K562 (cell line): ENCODE measurements around the gene FBXO27. TPM values are rescaled to one million over a fixed set of nuclear protein-coding genes. Genes with fewer than 3 reads are reported as not detected.

Source experiments
- ADNP ChIP-seq: fragments of 200-800 bp; sonication (Bioruptor generic); IDR thresholded peaks from 2 replicates; pipeline ENCODE4 v1.6.1; 2016; ENCODE audit warnings: missing genetic modification characterization, missing compliant biosample characterization
- CUX1 ChIP-seq: fragments of 200-800 bp; sonication (Bioruptor generic); IDR thresholded peaks from 2 replicates; pipeline ENCODE4 v1.6.1; 2016; ENCODE audit warnings: missing genetic modification characterization, missing compliant biosample characterization
- ELF4 ChIP-seq: fragments of 450-650 bp; formaldehyde crosslinking; IDR thresholded peaks from 2 replicates; pipeline ENCODE4 v1.4.0; 2022; ENCODE audit warnings: missing genetic modification characterization
- ETS2 ChIP-seq: IDR thresholded peaks from 2 replicates; pipeline ENCODE4 v1.6.1; 2016; ENCODE audit warnings: borderline replicate concordance, missing genetic modification characterization, mild to moderate bottlenecking, moderate library complexity, missing compliant biosample characterization; ENCODE audit not compliant: poor library complexity, severe bottlenecking
- FOXA3 ChIP-seq, 2 experiments: fragments of 450-650 bp in 1 of 2; sonication (generic) in 1 of 2; formaldehyde crosslinking; IDR thresholded peaks in 1 of 2; conservative IDR thresholded peaks in 1 of 2; 2 replicates each; pipeline versions ENCODE4 v1.4.0 to v1.8.0; 2020 to 2022; ENCODE audit warnings: mild to moderate bottlenecking in 2 of 2, missing genetic modification reagents in 1 of 2
- HBP1 ChIP-seq: fragments of 450-650 bp; formaldehyde crosslinking; IDR thresholded peaks from 2 replicates; pipeline ENCODE4 v1.4.0; 2022; ENCODE audit warnings: missing genetic modification characterization
- MBD2 ChIP-seq: sonication (generic); IDR thresholded peaks from 2 replicates; pipeline ENCODE4 v1.6.1; 2016; ENCODE audit warnings: low read depth, borderline replicate concordance
- TARDBP ChIP-seq: fragments of 450-650 bp; IDR thresholded peaks from 2 replicates; pipeline ENCODE4 v1.6.1; 2016
- ZBTB11 ChIP-seq, 3 experiments: fragments of 200-800 bp in 1 of 3; fragments of 250-450 bp in 1 of 3; fragments of 450-650 bp in 1 of 3; sonication (Bioruptor Pico) in 1 of 3; sonication (Bioruptor generic) in 1 of 3; formaldehyde crosslinking in 1 of 3; IDR thresholded peaks; 2 replicates each; pipeline versions ENCODE4 v1.6.1 to v1.8.0; 2016 to 2022; ENCODE audit warnings: mild to moderate bottlenecking in 2 of 3, missing genetic modification characterization in 2 of 3, missing compliant biosample characterization in 1 of 3, moderate library complexity in 1 of 3
- ZNF134 ChIP-seq: fragments of 250-450 bp; sonication (Bioruptor Pico); conservative IDR thresholded peaks from 2 replicates; pipeline ENCODE4 v1.4.0; 2020
- ZNF512 ChIP-seq: IDR thresholded peaks from 2 replicates; pipeline ENCODE4 v1.6.1; 2016; ENCODE audit warnings: missing genetic modification characterization, missing compliant biosample characterization
- polyA plus RNA-seq, 8 experiments: library from polyadenylated mRNA; depleted of rRNA in 4 of 8; stranded (reverse) in 5 of 8; unstranded in 3 of 8; fragments of >200 nt; fragmentation: Nextera tagmentation in 2 of 8; fragmentation: Illumina TruSeq in 1 of 8; extraction: Ambion mirVana in 2 of 8; extraction: Trizol in 1 of 8; gene quantifications; 2 replicates each; pipeline versions ENCODE4 v1.2.1 to v1.2.3, GENCODE V29; 2011 to 2014; ENCODE audit warnings: inconsistent platforms in 1 of 8, missing spikeins in 1 of 8
- total RNA-seq, 7 experiments: library from RNA; depleted of rRNA in 6 of 7; stranded (reverse); fragments of >200 nt in 6 of 7; fragmentation: Illumina TruSeq in 2 of 7; extraction: Trizol in 2 of 7; gene quantifications; 2 replicates each; pipeline versions ENCODE4 v1.2.1 to v1.2.3, GENCODE V29; 2011 to 2021; ENCODE audit warnings: low replicate concordance in 1 of 7

Gene FBXO27
- total and polyA plus RNA-seq, 9 of the 15 experiments (the other 6 are each of a cell fraction or from before 2014, with no cell fraction given) = 1.8 to 11.0 (median 6.3) TPM

- no peak for TF ChIP-seq CUX1 (CRISPR knock-in tag)
- no peak for TF ChIP-seq ELF4
- no peak for TF ChIP-seq ZNF512 (tag)
- TF ChIP-seq TARDBP = no peak
- no peak for TF ChIP-seq ZBTB11 (CRISPR knock-in tag; IDR thresholded peaks at IDR 0.05)
- no peak for TF ChIP-seq FOXA3 (CRISPR knock-in tag; conservative IDR thresholded peaks at IDR 0.05 in 1 of 2, IDR thresholded peaks at IDR 0.05 in 1 of 2)
- TF ChIP-seq ETS2 (tag) = no peak
- no peak for TF ChIP-seq HBP1
- TF ChIP-seq ZNF134 (CRISPR knock-in tag) = no peak
- TF ChIP-seq MBD2 = no peak
- TF ChIP-seq ADNP (tag) = no peak
Observed at GRCh38 chr19:38975214-38975860, 57.0 kb downstream of the FBXO27 start, which contains the start of gene FBXO17 (continued).
